ENCODE measurements around the gene PLA2G4A. TPM values are rescaled to one million over a fixed set of nuclear protein-coding genes. Genes with fewer than 3 reads are reported as not detected.

PLA2G4A gene
- polyA plus RNA-seq, 1 of the 3 experiments (the other 2 are of a cell fraction): 0.26 TPM

- no peak for TF ChIP-seq TCF12 (IDR thresholded peaks at IDR 0.05)
- TF ChIP-seq RXRA (IDR thresholded peaks at IDR 0.05; ENCODE audit: borderline replicate concordance, low read depth): no peak
- TF ChIP-seq ELF1 (IDR thresholded peaks at IDR 0.05): no peak
- no peak for TF ChIP-seq FOXM1 (IDR thresholded peaks at IDR 0.05; ENCODE audit: low read depth)
Observed at GRCh38 chr1:186783193-186783592, 45.6 kb upstream of the PLA2G4A start (continued).

GRCh38 chr1:186785503-186785902 is 43.2 kb upstream of the PLA2G4A start:
- WGBS (ENCODE audit: low lambda C conversion rate): 13% methylated on average over 2 of the region's 2 CpGs
- Histone ChIP-seq H3K9ac (no peak overlapping the region), H4K20me1 (ENCODE audit: insufficient read depth) (no peaks in the 10 kb centered on the region), H3K9me3 (no peaks in the 10 kb centered on the region), H3K36me3 (replicated peaks in 1 of 2; ENCODE audit: control insufficient read depth in 1 of 2, insufficient read depth in 2 of 2, low read length in 1 of 2) (no peaks in the 10 kb centered on the region), H3K4me2 (no peak overlapping the region), H3K4me3 (ENCODE audit: low read depth in 2 of 2, low read length in 1 of 2) (no peak overlapping the region), H3K27ac (ENCODE audit: low read depth in 2 of 2, low read length in 1 of 2) (no peak overlapping the region), H2AFZ (ENCODE audit: low read depth) (no peak overlapping the region), H3K9me2 (no peaks in the 10 kb centered on the region), H3K79me2 (ENCODE audit: insufficient read depth) (no peaks in the 10 kb centered on the region), H3K4me1 (ENCODE audit: control insufficient read depth in 1 of 2, insufficient read depth in 2 of 2, low read depth in 1 of 2, low read length in 1 of 2) (no peaks in the 10 kb centered on the region; a peak in 1 of 4 replicates), H3K27me3 (ENCODE audit: insufficient read depth) (peaks cover 6% of the 10 kb centered on the region; the same call in 1 of the 2 replicates), H3F3A (replicated peaks; ENCODE audit: insufficient read depth) (no peaks in the 10 kb centered on the region)
- DNase-seq: no peak
- no peak for TF ChIP-seq ELF1 (IDR thresholded peaks at IDR 0.05)
- no peak for TF ChIP-seq CTCF (IDR thresholded peaks at IDR 0.05)
- TF ChIP-seq EZH2phosphoT487 (IDR thresholded peaks at IDR 0.05; ENCODE audit: borderline replicate concordance, low read depth): no peak
- no peak for TF ChIP-seq EP300 (IDR thresholded peaks at IDR 0.05; ENCODE audit: borderline replicate concordance in 1 of 2, low read depth in 1 of 2, low read length in 1 of 2)
- no peak for TF ChIP-seq TEAD4 (IDR thresholded peaks at IDR 0.05; ENCODE audit: borderline replicate concordance, insufficient read depth)
- TF ChIP-seq RFX5 (IDR thresholded peaks at IDR 0.05; ENCODE audit: low read length): no peak
- no peak for TF ChIP-seq FOSL2 (IDR thresholded peaks at IDR 0.05; ENCODE audit: borderline replicate concordance, low read depth)
- no peak for TF ChIP-seq MXI1 (IDR thresholded peaks at IDR 0.05; ENCODE audit: low read depth, low read length)
- no peak for TF ChIP-seq USF2 (IDR thresholded peaks at IDR 0.05; ENCODE audit: borderline replicate concordance, low read depth, low read length)
- no peak for TF ChIP-seq CHD2 (IDR thresholded peaks at IDR 0.05; ENCODE audit: low read length, partially characterized antibody)
- no peak for TF ChIP-seq FOXJ3 (CRISPR knock-in tag; IDR thresholded peaks at IDR 0.05)
- no peak for TF ChIP-seq TAF1 (IDR thresholded peaks at IDR 0.05; ENCODE audit: borderline replicate concordance, low read depth, low read length)
- no peak for TF ChIP-seq RCOR1 (IDR thresholded peaks at IDR 0.05; ENCODE audit: low read length)
- TF ChIP-seq USF1 (IDR thresholded peaks at IDR 0.05; ENCODE audit: borderline replicate concordance, low read depth): no peak
- TF ChIP-seq JUND (IDR thresholded peaks at IDR 0.05): no peak
- CTCF ChIA-PET: no interaction called here
- POLR2A ChIA-PET: no interaction called here
